ENCODE results near the gene GMPPB.

Gene GMPPB

DNA sequence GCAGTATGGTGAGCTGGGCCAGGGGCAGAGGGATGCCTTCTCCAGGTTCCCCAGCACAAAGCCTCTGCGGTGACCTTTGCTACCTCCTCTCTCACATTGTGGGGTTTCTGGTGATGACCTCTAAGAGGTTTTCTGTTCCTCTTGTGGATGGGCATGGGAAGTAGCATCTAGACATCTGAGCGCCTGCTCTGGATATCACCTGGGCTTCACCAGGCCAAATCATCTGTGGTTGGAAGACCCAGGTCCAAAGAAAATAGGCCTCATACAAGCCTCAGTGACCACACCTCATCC is 42.6 kb downstream of the GMPPB start:
- H3K4me3 ChIP-seq (replicated peaks; ENCODE audit: low read depth, low read length) = no peak overlapping the region
- no peak for DNase-seq (ENCODE audit: low read depth)
- TF ChIP-seq, protein P1, sequence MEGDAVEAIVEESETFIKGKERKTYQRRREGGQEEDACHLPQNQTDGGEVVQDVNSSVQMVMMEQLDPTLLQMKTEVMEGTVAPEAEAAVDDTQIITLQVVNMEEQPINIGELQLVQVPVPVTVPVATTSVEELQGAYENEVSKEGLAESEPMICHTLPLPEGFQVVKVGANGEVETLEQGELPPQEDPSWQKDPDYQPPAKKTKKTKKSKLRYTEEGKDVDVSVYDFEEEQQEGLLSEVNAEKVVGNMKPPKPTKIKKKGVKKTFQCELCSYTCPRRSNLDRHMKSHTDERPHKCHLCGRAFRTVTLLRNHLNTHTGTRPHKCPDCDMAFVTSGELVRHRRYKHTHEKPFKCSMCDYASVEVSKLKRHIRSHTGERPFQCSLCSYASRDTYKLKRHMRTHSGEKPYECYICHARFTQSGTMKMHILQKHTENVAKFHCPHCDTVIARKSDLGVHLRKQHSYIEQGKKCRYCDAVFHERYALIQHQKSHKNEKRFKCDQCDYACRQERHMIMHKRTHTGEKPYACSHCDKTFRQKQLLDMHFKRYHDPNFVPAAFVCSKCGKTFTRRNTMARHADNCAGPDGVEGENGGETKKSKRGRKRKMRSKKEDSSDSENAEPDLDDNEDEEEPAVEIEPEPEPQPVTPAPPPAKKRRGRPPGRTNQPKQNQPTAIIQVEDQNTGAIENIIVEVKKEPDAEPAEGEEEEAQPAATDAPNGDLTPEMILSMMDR (IDR thresholded peaks at IDR 0.05; ENCODE audit: low read length, missing control alignments) = no peak

DNA sequence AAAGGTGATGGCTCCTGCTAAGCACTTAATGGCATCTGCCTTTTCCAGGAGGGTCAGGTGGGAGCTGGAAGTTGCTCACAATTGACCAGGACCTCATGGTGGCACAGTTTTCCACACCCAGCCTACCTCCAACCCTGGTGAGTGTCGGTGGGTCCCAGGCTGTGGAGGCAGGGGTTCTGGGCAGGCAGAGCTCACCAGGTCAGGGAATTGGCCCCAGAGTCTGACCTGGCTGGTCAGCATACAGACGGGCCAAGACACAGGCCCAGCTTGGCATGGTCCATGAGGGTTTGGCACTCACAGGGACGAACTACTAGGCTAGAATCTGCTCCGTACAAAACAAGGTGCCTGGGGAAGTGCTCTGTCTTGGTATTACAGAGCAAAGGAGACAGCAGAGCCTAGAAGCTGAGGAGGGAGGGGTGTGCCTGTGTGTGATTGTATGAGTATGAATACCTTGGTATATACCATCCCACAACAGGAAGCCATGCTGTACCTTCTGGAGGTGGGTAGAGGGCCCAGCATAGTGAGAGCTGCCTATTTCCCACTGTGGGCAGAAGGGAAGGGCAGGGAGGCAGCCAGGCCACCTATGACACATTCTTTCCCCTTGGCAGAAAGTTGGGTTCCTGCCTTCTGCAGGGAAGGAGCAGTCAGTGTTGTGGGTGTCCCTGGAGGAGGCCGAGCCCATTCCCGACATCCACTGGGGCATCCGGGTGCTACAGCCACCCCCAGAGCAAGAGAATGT is 43.1 kb downstream of the GMPPB start:
- TF ChIP-seq, protein P1 (IDR thresholded peaks at IDR 0.05; ENCODE audit: low read length, missing control alignments) = no peak
- no peak for DNase-seq (ENCODE audit: low read depth)
- H3K4me3 ChIP-seq (replicated peaks; ENCODE audit: low read depth, low read length) = no peak overlapping the region

DNA sequence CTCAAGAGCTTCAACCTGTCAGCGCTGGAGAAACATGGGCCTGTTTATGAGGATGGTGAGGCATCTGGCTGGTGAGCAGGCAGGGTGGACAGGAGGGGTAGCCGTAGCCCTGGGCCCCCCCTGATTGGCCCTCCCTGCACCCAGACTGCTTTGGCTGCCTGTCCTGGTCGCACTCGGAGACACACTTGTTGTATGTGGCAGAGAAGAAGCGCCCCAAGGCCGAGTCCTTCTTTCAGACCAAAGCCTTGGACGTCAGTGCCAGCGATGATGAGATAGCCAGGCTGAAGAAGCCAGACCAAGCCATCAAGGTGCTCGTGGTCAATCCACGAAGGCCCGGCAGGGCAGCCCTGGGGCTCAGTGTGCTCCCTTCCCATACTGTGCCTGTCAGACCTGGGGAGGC is 47.8 kb downstream of the GMPPB start:
- no peak overlapping the region for H3K4me3 ChIP-seq (replicated peaks; ENCODE audit: low read depth, low read length)
- TF ChIP-seq, protein P1 (IDR thresholded peaks at IDR 0.05; ENCODE audit: low read length, missing control alignments) = no peak
- DNase-seq (ENCODE audit: low read depth) = no peak

DNA sequence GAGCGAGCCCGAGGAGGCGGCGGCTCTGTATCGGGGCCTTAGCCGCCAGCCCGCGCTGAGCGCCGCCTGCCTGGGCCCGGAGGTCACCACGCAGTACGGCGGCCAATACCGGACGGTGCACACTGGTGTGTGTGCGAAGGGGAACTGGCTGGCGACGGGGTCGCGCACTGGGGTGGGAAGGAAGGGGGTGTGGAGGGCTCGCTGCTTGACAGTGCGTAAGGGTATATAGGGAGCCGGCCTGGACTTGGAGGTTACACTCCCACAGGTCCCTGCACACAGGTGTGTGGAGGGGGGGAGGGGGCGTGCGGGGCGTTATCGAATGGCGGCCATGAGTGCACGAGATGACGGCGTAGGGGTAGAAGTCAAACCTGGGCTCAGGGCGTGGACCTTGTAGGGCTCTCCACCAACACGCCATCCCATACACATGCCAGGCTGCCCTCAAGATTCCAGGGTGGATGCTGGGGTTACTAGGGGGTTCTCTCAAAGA is 49.2 kb downstream of the GMPPB start:
- TF ChIP-seq, protein P1 (IDR thresholded peaks at IDR 0.05; ENCODE audit: low read length, missing control alignments) = no peak
- no peak for DNase-seq (ENCODE audit: low read depth)
- peak overlapping the region; percentile 76 for H3K4me3 ChIP-seq (replicated peaks; ENCODE audit: low read depth, low read length)

DNA sequence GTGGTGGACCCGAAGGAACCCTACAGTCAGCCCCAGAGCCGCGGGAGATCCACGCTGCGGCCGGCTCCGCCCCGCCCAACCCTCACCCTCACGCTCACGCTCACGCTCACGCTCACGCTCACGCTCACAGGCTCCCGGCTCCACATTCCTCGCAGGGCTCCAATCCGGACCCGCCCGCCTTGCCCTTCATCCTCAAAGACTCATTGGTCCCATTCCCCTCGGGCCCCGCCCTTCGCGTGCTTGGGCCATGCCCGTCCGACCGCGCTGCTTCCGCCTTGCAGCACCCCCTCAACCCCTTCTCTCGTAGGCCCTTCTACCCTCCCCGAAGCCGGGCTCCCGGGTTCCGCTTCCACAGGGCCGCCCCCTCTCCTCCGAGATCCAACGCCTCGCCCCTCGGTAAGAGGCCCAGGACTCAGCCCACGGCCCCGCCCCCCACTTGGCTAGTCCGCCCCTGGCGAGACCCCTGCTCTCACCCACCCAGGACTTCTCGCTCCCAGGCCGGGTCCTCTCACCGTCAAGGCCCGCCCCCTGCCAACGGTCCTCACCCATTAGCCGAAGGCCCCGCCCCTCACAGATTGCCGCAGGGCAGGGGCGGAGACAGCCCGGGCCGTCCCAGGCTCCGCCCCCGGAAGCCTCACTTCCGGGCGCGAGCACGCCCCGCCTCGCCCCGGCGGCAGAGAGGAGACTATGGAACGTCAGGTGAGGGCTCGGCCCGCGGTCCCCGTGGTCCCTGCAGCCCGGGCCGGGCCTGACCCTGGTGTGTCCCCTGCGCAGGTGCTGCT is 49.8 kb downstream of the GMPPB start, which contains the start of gene APEH:
Gene APEH (plus strand): TSS at position 637 of the 782 bp plus-strand sequence. CDS start 51 bp downstream, at position 688.
- DNase-seq (ENCODE audit: low read depth) = peak; percentile 98
- TF ChIP-seq, protein P1 (IDR thresholded peaks at IDR 0.05; ENCODE audit: low read length, missing control alignments) = no peak
- H3K4me3 ChIP-seq (replicated peaks; ENCODE audit: low read depth, low read length) = peak within 1 kb of the TSS; percentile 76

DNA sequence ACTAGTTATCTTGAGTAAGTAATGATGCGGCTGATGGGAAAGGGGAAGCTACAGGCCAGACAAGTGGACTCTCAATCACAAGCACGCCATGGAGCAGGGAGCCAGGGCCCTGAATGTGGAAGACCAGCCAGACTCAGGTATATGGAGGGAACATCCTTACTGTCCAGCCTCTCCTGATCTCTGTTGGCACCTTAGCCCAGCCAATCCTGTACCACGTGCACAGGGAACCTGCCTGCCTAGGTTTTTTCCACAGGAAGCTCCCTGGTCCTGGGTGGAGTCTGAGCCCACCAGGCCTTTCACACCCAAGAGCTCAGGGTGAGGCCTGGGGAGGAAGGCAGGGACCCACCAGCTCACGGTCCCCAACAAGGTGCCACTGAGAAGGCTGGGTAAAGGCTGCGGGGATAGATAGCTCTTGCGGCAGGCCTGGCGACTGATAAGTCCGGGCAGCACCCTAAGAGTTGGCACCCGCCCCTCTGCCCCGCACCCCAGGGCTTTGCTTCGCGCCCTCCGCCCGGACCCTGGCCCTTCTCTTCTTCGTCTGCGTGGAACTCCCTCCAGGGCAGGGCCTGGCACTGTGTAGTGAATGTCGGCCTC is 50.5 kb downstream of the GMPPB start:
- no peak for DNase-seq (ENCODE audit: low read depth)
- TF ChIP-seq, protein P1 (IDR thresholded peaks at IDR 0.05; ENCODE audit: low read length, missing control alignments) = no peak

More for the DNA sequence above, 50.5 kb downstream of the GMPPB start:
- H3K4me3 ChIP-seq (replicated peaks; ENCODE audit: low read depth, low read length) = peak overlapping the region; percentile 76
